Amygdala (tissue), 56 donors: Measurements from ENCODE around the gene RGL1.

Experiments
- DNase-seq, 56 donors: peaks; one replicate each; lab custom pipeline; 2025; lab: John Stamatoyannopoulos, UW

RGL1 gene

DNA sequence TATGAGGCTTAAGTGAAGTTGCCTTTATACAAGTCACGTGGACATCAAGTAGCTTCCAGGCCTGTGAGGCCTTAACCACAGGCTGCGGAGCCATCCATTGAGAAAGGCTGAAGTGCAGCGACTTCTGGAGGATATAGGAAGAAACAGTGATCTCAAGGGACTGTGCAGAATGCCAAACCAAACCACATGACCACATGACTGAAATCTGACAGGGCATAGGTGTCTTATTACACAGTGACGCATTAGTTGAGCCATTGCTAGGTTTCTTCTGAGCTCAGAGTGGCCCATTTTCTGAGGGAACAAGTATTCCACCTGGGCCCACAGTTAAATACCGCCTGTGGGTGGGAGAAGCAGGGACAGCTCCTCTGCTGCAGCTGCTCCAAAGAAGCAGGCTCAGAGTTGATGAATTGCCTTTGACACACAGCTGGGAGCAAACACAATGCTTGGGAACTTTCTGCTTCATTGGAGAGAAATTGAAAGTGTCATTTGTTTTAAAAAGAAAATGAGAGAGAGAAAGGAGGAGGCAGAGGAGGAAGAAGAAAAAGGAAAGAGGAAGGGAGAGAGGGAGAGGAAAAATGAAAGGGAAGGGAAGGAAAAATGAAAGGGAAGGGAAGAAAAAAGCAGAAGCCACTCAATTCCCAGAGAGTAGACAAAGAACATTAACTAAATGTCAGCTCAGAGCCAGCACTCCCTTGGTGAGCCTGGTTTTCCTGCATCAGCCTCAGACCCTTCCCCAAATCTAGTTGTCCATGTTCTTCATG, 138.2 kb downstream of the RGL1 start:
- DNase-seq: no peak

DNA sequence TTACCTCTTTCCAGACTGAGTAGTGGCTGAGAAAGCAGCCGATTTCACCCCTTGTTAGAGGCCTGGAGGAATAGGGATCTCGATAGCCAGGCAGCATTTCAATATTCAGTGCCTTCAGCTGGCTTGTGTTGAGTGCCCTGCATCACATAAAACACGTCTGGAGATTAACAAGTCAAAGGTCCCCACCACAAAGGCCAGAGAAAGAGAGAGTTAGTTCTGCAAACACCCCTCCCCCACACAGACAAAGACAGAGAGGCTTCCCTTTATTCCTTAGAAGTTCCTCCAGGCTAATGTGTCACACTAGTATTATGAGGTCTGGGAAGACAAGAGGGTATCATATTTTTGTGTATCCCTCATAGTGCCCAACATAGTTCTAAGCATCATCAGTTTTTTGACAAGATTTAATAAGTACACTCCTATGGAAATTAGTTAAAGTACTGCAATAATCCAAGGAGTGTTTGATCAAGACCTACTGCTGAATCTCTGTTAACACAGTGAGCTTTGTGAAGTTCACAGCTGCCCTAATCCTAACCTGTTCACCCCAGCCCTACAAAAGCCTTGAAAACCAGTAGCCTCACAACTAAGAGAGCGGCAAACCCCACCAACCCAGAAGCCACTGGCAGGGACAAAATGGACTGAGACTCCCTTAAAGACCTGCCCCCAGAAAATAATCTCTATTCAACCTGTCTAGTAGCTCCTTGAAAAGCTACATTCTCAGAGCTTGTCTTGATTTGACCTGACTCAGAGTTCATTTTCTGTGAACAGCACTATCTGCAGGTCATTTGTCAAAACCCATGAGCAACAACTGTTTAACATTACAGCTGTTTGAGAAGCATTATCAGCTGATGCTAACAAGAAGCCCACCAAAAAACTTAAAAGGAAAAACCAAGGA, 140.8 kb downstream of the RGL1 start:
- no peak for DNase-seq

DNA sequence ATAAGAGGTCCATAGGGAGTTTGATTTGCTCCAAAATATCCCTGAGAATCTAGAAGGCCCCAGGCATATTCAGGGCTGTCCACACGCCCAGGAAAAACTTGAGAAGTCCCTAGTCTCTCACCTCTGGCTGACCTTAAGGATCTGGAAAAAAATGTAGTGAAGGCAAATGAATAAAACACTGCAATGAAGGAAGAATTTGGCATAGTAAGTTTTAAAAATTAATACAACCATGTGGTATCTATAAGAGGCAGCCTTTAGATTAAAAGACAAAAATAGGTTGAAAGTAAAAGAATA, 141.3 kb downstream of the RGL1 start:
- no peak for DNase-seq

DNA sequence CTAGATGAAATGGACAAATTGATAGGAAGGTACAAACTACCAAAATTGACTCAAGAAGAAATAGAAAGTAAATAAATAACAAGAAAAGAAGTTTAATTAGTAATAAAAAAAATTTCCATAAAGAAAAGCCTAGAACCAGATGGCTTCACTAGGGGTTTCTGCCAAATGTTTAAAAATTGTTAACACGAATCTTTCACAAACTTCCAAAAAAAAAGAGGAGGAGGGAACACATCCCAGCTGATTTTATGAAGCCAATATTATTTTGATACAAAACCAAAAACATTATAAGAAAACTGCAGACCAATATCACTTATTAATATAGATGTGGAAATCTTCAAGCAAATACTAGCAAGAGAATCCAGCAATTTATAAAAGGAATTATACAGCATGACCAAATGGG, 143.1 kb downstream of the RGL1 start:
- no peak for DNase-seq

DNA sequence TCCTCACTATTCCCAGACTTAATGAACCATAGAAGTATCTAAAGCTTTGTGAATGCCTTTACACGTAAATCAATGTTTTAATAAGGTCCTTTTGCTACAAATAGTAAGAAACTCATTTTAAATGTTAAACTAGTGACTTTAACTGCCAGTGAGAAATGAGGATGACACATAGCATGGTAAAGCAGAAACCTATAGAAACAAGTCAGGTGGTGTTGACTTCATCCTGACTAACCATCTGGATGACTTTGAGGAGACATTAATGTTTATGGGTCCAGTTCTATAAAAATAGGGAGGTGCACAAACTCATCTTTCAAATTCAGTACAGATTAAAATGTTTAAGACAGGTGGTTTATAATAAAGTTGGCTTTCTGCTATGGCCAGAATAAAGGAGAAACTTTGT, 147.2 kb downstream of the RGL1 start:
- DNase-seq: no peak

DNA sequence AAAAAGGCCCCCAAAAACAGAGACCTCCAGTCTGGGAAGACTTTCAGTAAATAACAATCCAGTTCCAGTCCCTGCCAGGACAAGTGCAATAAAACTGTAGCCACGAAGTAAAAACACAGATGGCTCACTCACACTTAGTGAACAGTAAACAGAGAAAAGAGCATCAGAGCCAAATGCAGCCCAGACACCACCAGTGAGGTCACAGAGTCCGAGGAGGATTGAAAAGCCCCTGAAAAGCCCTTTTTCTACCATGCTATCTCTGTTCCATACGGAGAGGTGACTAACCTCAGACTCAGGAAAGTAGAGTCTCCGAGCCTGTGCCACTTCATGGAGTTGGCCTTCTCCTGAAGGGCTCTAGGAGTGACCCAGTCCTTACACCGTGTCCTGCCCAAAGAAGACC, 148.1 kb downstream of the RGL1 start:
- DNase-seq: no peak

DNA sequence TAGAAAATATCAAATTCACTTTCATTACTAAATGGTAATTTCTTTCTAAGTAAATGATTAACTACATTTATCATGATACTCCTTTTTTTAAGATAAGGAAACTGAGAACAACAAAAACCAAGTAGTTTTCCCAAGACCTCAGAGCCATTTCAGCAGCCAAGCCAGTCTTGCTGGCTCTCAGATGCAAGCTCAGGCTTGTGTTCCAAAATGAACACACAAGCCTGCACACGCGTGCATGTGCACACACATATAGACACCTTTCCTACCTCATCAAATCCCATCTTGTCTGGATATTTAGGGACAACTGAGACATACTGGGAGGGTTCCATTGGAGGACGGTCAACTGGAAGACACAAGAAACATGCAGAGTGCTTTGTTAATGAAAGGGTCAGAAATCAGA, 149.6 kb downstream of the RGL1 start:
- no peak for DNase-seq

DNA sequence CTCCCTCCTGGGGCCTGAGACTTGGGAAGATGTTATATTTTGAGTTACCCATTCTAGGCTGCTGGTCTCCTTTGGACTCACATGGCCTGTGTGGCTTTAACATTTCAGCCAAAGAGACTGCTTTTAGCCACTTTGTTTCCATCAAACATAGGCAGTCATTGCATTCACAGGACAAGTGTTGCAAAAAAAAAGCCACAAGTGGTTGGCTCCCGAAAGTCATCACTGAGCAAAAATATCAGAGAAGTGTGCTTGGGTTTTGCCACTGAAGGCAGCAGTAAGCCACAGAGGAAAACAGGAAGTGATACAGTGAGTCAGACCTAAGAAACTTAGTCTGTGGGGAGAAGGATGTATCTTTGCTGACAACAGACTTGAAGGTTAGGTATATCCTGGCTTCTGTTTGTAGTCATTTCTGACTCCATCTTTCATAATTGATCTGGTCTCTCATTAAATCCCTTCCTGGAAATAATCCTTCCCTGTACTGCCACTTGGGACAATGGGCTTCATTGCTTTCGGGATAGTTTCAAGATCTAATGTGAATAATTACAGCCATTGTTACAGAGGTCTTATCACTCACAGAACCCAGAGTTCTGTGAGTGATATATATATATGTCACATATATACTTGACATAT, 151.8 kb downstream of the RGL1 start:
- DNase-seq: peak in 2 of 56 donors; percentile 12 to 18

DNA sequence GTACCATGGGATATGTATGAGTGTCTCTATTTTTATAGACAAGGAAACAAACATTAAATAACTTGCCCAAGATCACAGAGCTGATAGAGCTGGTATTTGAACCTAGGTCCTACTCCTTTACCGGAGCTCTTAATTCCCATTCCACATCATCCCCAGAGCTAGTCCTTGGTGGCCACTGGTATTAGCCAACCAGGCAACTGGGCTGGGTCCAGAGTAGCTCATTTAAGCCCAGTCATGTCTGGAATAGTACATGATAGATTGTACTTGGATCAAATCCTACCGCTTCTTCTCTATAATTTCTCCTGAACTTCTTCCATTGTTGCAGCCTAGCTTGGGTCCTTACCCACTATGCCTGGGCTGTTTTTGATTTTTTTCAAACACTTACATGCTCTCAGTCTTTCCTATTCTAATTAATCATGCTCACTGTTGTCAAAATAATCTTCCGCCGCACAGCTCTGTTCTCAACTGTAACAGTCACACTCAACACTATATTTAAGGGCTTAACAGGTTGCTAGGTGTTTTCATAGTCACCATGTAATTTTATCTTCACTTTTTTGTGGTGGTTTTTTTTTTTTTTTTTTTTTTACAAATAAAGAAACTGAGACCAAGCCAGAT, 152.4 kb downstream of the RGL1 start:
- DNase-seq: no peak

DNA sequence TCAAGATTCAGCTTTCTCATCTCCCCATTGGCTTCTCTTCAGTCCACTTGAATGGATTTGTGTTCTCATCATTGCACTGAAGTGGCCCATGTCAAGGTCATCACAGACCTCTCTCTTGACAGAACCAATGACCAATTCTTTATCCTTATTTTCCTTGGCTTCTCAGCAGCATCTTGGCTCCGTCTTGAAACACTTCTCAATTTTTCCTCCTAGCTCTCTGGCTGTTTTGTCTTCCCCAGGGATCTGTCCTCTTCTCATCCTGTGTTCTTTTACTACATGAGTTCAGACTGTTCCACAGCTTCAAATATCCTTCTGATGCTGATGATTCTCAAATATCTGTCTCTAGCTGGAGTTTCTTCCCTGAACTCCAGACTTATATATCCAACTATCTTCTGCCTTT, 154.0 kb downstream of the RGL1 start:
- no peak for DNase-seq

DNA sequence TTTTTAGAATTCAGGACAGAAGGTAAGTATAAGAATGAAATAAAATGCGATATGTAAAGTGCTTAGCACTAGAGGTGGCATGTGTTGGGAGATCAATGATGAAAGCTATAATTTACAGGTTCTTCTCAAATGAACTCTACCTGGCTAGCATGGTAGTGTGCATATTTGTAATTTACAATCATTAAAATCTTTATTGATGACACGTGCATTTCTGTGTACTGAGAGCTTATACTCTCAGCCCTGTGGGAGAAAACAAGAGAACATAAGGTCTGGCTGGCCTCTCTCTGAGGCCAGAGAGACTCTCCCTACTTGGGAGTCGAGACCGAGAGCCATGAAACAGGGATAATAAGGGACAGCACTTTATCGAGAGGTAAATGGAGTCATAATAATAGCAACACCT, 156.2 kb downstream of the RGL1 start:
- no peak for DNase-seq

DNA sequence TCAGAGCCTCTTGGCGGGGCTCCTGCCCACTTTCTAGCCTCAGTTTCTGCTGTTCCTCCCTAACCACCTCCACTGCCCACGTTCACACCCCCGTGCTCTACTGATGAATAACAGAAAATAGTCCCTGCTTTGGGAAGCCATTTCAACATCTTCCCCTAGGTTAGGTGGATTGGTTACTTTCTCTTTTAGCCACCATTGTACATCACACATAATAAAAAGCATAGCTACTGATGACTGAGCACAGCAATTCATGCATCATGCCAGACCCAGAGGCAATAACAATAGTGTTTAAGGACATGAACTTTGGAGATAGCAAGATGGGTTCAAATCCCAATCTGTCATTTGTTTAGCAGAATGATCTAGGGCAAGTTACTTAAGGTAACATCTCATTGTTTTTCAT, 158.0 kb downstream of the RGL1 start:
- no peak for DNase-seq

DNA sequence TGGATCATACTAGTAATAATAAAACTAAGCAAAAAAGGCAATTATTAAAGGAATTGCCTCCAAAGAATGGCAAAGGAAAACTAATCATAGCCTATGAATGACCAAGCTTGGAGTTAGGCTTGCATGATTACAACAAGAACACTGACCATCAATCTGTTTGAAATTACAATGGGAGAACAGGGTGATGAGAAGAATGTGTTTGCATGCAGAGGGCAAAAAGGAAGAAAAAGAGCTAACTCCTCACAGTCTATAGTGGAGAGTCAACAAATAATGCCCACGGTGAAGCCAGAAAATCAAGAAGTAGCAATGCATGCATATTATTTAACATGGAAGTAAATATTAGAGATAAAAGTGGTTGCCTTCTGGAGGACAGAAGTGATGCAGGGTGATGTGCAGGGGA, 160.8 kb downstream of the RGL1 start:
- DNase-seq: no peak

DNA sequence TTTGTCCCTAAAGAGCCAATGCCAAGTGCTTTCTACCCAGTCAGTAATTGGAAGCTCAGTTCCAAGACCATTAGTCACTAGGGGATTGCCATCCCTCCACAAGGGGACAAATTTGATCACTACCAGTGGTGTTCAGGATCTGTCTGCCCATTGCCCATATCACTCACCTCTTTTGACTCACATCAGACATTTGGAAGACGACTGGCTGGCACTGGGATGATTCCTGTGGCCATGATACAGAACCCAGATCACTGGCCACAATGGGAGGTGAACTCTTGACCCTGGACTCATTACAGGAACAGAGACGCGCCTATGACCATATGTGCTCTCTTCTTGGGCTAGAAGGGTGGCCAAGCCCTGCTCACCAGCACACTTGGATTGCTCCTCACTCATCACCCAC, 161.6 kb downstream of the RGL1 start:
- DNase-seq: no peak

DNA sequence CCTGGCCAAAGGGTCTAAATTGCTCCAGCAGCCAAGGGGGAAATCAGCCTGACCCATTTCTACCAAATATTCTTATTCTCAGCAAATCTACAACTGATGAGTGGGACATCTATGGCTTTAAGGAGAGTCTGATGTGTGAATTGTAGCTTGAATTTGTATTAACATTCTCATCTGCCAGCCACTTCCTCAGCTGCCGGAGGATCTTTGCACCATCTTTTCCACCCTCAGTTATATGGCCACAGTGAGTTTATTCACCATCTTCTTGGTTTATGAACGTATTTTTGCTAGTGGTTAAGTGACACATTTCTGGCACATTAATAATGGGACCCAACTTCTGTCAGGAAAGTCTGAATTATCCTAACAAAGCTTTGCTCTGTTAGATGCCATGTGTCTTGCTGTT, 163.0 kb downstream of the RGL1 start:
- DNase-seq: no peak

DNA sequence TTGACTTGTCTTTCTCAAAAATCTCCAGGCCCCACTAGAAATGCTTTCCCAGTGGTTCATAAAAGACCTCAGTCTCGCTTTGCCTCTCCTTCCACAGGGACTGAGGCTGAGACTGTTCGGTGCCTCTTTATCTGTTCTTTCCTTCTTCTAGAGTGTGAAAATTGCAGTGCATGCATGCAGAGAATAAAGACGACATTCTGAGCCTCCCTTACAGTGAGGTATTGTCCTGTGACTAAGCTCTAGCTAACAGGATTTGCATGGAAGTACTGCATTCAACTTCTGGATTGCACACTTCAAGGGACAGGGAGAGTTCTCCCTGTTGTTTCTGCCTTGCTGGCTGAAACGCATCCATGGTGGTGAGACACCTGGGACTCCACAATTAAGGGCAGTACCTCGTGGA, 163.5 kb downstream of the RGL1 start:
- DNase-seq: peak in 2 of 56 donors; percentile 8 to 26

DNA sequence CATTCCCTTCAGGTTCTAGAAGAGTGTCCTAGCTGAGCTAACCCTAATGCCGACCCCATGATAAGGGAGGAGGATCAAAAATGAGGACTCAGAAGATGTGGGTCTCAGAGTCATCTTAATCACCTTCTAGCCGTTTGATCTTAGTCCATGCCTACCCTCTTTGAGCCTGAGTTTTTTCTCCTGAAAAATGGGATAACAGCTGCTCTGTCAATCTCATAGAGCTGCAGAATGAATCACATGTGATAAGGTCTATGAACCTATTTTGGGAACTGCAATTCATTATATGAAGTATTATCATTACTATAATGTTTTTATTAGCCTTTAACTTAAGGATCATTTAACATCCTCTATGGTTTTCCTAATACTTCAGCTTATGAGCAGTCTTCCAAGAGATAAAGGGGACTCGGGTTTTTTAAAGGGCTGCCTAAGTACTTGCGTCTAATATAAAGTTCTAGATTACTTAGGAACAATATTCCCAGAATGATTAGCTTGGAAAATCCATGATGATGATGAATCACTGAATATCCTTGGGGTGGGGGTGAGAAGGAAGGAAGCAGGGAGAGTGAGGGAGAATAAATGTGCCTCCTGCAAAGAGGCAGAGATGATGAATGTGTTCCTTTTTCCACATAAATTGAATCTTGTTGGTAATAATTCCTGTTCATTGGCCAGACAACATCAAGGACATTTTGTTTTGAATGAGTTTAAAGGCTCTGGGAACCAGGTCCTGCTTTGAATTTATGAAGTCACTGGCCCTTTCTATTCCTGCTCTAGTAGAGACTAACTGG, 165.8 kb downstream of the RGL1 start:
- DNase-seq: no peak

DNA sequence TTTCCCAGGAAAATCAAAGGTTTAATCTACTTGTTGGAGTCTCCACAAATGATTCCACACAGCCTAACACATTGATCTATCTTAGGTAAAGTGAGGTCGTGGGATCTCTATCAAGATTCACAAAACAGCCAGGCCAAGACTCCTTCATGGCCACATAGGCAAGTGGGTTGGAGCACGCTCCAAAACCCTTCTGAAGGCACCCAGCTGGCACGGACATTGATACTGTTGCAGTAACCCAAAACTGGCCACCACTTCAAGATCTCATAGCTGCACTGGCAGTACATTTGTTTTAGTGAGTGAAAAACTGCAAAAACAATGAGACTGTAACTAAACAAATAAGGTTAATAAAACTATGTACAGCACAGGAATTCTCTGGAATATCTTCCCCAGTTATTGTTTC, 170.7 kb downstream of the RGL1 start:
- no peak for DNase-seq

DNA sequence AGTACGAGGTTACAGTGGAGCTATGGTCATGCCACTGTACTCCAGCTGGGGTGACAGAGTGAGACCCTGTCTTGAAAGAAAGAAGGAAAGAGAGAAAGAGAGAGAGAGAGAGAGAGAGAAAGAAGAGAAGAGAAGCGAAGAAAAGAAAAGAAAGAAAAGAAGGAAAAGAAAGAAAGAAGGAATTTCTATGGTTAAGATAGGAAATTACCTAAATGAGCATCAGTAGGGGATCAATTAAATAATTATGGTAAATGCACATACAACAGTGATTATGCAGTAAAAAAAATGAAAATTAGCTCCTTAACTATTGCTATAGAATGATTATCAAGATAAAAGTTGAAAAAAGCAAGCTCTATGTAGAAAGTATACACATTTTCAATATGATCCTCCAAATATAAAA, 172.8 kb downstream of the RGL1 start:
- DNase-seq: no peak
